CD14-positive monocyte (primary cell): ENCODE measurements around the gene DHRS3. TPM values are rescaled to one million over a fixed set of nuclear protein-coding genes. Genes with fewer than 3 reads are reported as not detected.
A peak's percentile ranks its signal among the peaks of the same experiment; 100 is the strongest.

Experiments
- DNase-seq, 3 donors: peaks; one replicate each; pipeline ENCODE4 v3.0.0-alpha.2; 2011 to 2022
- H2AFZ ChIP-seq: 2 replicates; pipeline ENCODE4 v1.6.0; 2012; ENCODE audit warnings: mild to moderate bottlenecking, low read depth, low read length, inconsistent platforms; ENCODE audit not compliant: insufficient read depth, poor library complexity, severe bottlenecking
- H3K27ac ChIP-seq, 2 donors: 1 replicate in 1 of 2; 2 replicates in 1 of 2; pipeline ENCODE4 v1.5.1; 2012 to 2013; ENCODE audit warnings: low read length in 2 of 2, control low read depth in 1 of 2, inconsistent platforms in 1 of 2, low read depth in 1 of 2, mild to moderate bottlenecking in 1 of 2
- H3K27me3 ChIP-seq, 2 donors: one replicate each; pipeline versions ENCODE4 v1.6.0 to v1.6.1; 2011 to 2013; ENCODE audit warnings: low read length in 2 of 2; ENCODE audit not compliant: control insufficient read depth in 2 of 2, insufficient read depth in 2 of 2
- H3K36me3 ChIP-seq, 2 donors: replicated peaks in 1 of 2; 1 replicate in 1 of 2; 2 replicates in 1 of 2; pipeline versions ENCODE4 v1.5.1 to v1.6.1; 2012 to 2013; ENCODE audit warnings: low read length in 2 of 2, control low read depth in 1 of 2, inconsistent platforms in 1 of 2, mild to moderate bottlenecking in 1 of 2; ENCODE audit not compliant: insufficient read depth in 2 of 2, control insufficient read depth in 1 of 2
- H3K4me1 ChIP-seq, 2 donors: 1 replicate in 1 of 2; 2 replicates in 1 of 2; pipeline versions ENCODE4 v1.5.1 to v1.6.1; 2012 to 2013; ENCODE audit warnings: low read length in 2 of 2, control low read depth in 1 of 2, inconsistent platforms in 1 of 2, mild to moderate bottlenecking in 1 of 2, moderate library complexity in 1 of 2; ENCODE audit not compliant: insufficient read depth in 2 of 2, control insufficient read depth in 1 of 2
- H3K4me2 ChIP-seq: replicated peaks from 2 replicates; pipeline ENCODE3; 2012; ENCODE audit warnings: low read length, moderate library complexity, mild to moderate bottlenecking; ENCODE audit not compliant: poor library complexity, severe bottlenecking; ENCODE audit errors: extremely low read depth
- H3K4me3 ChIP-seq, 3 experiments: fragments of 200-600 bp in 1 of 3; sonication (generic) in 1 of 3; replicated peaks in 1 of 3; 1 replicate in 2 of 3; 2 replicates in 1 of 3; pipeline ENCODE4 v1.5.1; 2011 to 2013; ENCODE audit warnings: low read length in 3 of 3, mild to moderate bottlenecking in 3 of 3, control low read depth in 2 of 3, low read depth in 2 of 3, inconsistent platforms in 1 of 3, moderate library complexity in 1 of 3
- H3K79me2 ChIP-seq: 2 replicates; pipeline ENCODE4 v1.6.0; 2012; ENCODE audit warnings: mild to moderate bottlenecking, control low read depth, inconsistent platforms, low read length, moderate library complexity; ENCODE audit not compliant: insufficient read depth
- H3K9ac ChIP-seq: 2 replicates; pipeline ENCODE4 v1.6.0; 2017; ENCODE audit warnings: low read length, mild to moderate bottlenecking; ENCODE audit not compliant: insufficient read depth, poor library complexity, severe bottlenecking
- H3K9me3 ChIP-seq, 2 donors: replicated peaks in 1 of 2; 1 replicate in 1 of 2; 2 replicates in 1 of 2; pipeline versions ENCODE4 v1.5.1 to v1.6.1; 2012 to 2013; ENCODE audit warnings: low read length in 2 of 2, control low read depth in 1 of 2; ENCODE audit not compliant: control insufficient read depth in 1 of 2, insufficient read depth in 1 of 2
- H4K20me1 ChIP-seq: 2 replicates; pipeline ENCODE4 v1.6.0; 2012; ENCODE audit warnings: mild to moderate bottlenecking, low read length, control low read depth, moderate library complexity; ENCODE audit not compliant: insufficient read depth
- H3K27ac Mint-ChIP-seq, 7 donors: one replicate each; pipeline ENCODE4 v1.8.0; 2020; ENCODE audit warnings: mild to moderate bottlenecking in 7 of 7, mixed read lengths in 7 of 7, moderate library complexity in 6 of 7, inconsistent platforms in 2 of 7
- H3K27me3 Mint-ChIP-seq, 3 donors: one replicate each; pipeline ENCODE4 v1.8.0; 2021 to 2022; ENCODE audit warnings: low read depth in 3 of 3, mild to moderate bottlenecking in 3 of 3, mixed read lengths in 3 of 3, moderate library complexity in 3 of 3, inconsistent platforms in 1 of 3
- H3K36me3 Mint-ChIP-seq, 2 donors: one replicate each; pipeline ENCODE4 v1.8.0; 2020; ENCODE audit warnings: mixed read lengths in 2 of 2, inconsistent platforms in 1 of 2, mild to moderate bottlenecking in 1 of 2
- H3K4me1 Mint-ChIP-seq: one replicate; pipeline ENCODE4 v1.8.0; 2020; ENCODE audit warnings: mild to moderate bottlenecking, mixed read lengths
- H3K4me3 Mint-ChIP-seq, 2 donors: one replicate each; pipeline ENCODE4 v1.8.0; 2020; ENCODE audit warnings: mild to moderate bottlenecking in 2 of 2, mixed read lengths in 2 of 2, moderate library complexity in 1 of 2
- H3K9me3 Mint-ChIP-seq, 7 donors: one replicate each; pipeline ENCODE4 v1.8.0; 2020 to 2022; ENCODE audit warnings: mixed read lengths in 7 of 7, mild to moderate bottlenecking in 6 of 7, moderate library complexity in 6 of 7, inconsistent platforms in 2 of 7
- CTCF ChIP-seq: fragments of 200-600 bp; IDR thresholded peaks from one replicate; pipeline ENCODE4 v1.8.0; 2022; ENCODE audit warnings: antibody characterized with exemption, mild to moderate bottlenecking
- WGBS: methylation state at CpG from one replicate; pipeline ENCODE4 v1.1.5; 2013; ENCODE audit warnings: missing lambda C conversion rate; ENCODE audit not compliant: insufficient coverage; 5-methylcytosine and 5-hydroxymethylcytosine counted together
- intact Hi-C, 2 donors: fragments of 100-400 bp; cut with micrococcal nuclease; formaldehyde crosslinking; loops; one replicate each; pipeline versions ENCODE4 v1.15.0 to v1.15.1; 2023
- polyA plus RNA-seq, 3 donors: library from polyadenylated mRNA; depleted of rRNA in 1 of 3; unstranded in 2 of 3; stranded (reverse) in 1 of 3; fragments of 300-500 nt in 2 of 3; fragments of >200 nt in 1 of 3; fragmentation: Illumina TruSeq in 2 of 3; gene quantifications; 1 replicate in 2 of 3; 2 replicates in 1 of 3; pipeline ENCODE4 v1.2.3, GENCODE V29; 2012 to 2021

Gene DHRS3
- polyA plus RNA-seq, 3 donors: 0.23 to 0.59 (median 0.29) TPM

GRCh38 chr1:12600335-12600734, 17.7 kb downstream of the DHRS3 start:
- WGBS: 63% methylated on average over 5 of the region's 7 CpGs
- Histone ChIP-seq H4K20me1 (no peaks in the 10 kb centered on the region), H3K4me2 (no peak overlapping the region), H3K36me3 (no peaks in the 10 kb centered on the region), H3K9ac (no peak overlapping the region), H2AFZ (no peak overlapping the region), H3K4me3 (no peak overlapping the region), H3K79me2 (no peaks in the 10 kb centered on the region), H3K4me1 (peaks cover 68 to 72% of the 10 kb centered on the region in 2 donors), H3K27me3 (peaks cover 0 to 2% of the 10 kb centered on the region in 2 donors), H3K27ac (no peak overlapping the region), H3K9me3 (no peaks in the 10 kb centered on the region)
- H3K9me3 Mint-ChIP-seq: peaks cover 0 to 2% (median 0%) of the 10 kb centered on the region in 7 donors
- H3K27ac Mint-ChIP-seq: peak overlapping the region in 3 of 7 donors; percentile 34 to 60 (median 40)
- DNase-seq: no peak
- TF ChIP-seq CTCF: no peak
- intact Hi-C loops: no loop called here
- H3K4me1 Mint-ChIP-seq: peaks cover 66% of the 10 kb centered on the region
- peaks cover 0 to 5% of the 10 kb centered on the region in 2 donors for H3K36me3 Mint-ChIP-seq
- H3K4me3 Mint-ChIP-seq: no peak overlapping the region
- H3K27me3 Mint-ChIP-seq: peaks cover 21 to 46% (median 33%) of the 10 kb centered on the region in 3 donors

GRCh38 chr1:12599657-12600056, 18.4 kb downstream of the DHRS3 start:
- Histone ChIP-seq H3K4me1 (peaks cover 69 to 72% of the 10 kb centered on the region in 2 donors), H2AFZ (no peak overlapping the region), H3K4me3 (no peak overlapping the region), H4K20me1 (no peaks in the 10 kb centered on the region), H3K79me2 (no peaks in the 10 kb centered on the region), H3K9ac (no peak overlapping the region), H3K27ac (no peak overlapping the region), H3K4me2 (no peak overlapping the region), H3K9me3 (no peaks in the 10 kb centered on the region), H3K27me3 (peaks cover 1 to 7% of the 10 kb centered on the region in 2 donors), H3K36me3 (no peaks in the 10 kb centered on the region)
- Mint-ChIP-seq H3K27me3 (peaks cover 25 to 52% (median 38%) of the 10 kb centered on the region in 3 donors), H3K9me3 (peaks cover 0 to 4% (median under 1%) of the 10 kb centered on the region in 7 donors), H3K4me3 (no peak overlapping the region), H3K4me1 (peaks cover 67% of the 10 kb centered on the region), H3K36me3 (peaks cover 2 to 8% of the 10 kb centered on the region in 2 donors), H3K27ac (peak overlapping the region in 2 of 7 donors; percentile 11 to 12)
- 96% methylated on average over 3 of the region's 5 CpGs for WGBS
- no peak for DNase-seq
- intact Hi-C loops: no loop called here
- TF ChIP-seq CTCF: no peak
